Measurements from ENCODE around the gene FAM107A. TPM values are rescaled to one million over a fixed set of nuclear protein-coding genes. Genes with fewer than 3 reads are reported as not detected.
A peak's percentile ranks its signal among the peaks of the same experiment; 100 is the strongest.

FAM107A gene
- total and polyA plus RNA-seq, 2 experiments from 2014 or later: 1.0 to 1.1 TPM

- TF ChIP-seq ZNF462 (CRISPR knock-in tag; IDR thresholded peaks at IDR 0.05) (no peak), POLR2AphosphoS5 (IDR thresholded peaks at IDR 0.05; ENCODE audit: low read depth) (no peak)
Measured at GRCh38 chr3:58521336-58521670, 55.9 kb downstream of the FAM107A start (continued).

- Histone ChIP-seq H3K27ac (ENCODE audit: low read depth) (no peak overlapping the region), H3F3A (replicated peaks; ENCODE audit: low read depth) (no peaks in the 10 kb centered on the region), H3K4me1 (ENCODE audit: insufficient read depth) (peaks cover 26% of the 10 kb centered on the region), H3K27me3 (ENCODE audit: insufficient read depth) (no peaks in the 10 kb centered on the region), H4K20me1 (replicated peaks; ENCODE audit: insufficient read depth) (no peaks in the 10 kb centered on the region), H3K36me3 (ENCODE audit: insufficient read depth) (no peaks in the 10 kb centered on the region), H3K4me3 (no peak overlapping the region), H2AFZ (no peak overlapping the region), H3K9me2 (ENCODE audit: insufficient read depth) (no peaks in the 10 kb centered on the region), H3K79me2 (replicated peaks; ENCODE audit: insufficient read depth) (no peaks in the 10 kb centered on the region), H3K4me2 (no peak overlapping the region)
- H3K9me3 Mint-ChIP-seq: peaks cover 7% of the 10 kb centered on the region; the same call in 1 of the 3 replicates
- ATAC-seq (peak; percentile 23; the same call in 2 of the 3 replicates), DNase-seq (ENCODE audit: low spot score) (no peak)
- H3K27ac Mint-ChIP-seq: no peak overlapping the region
- no peak overlapping the region for H3K4me3 Mint-ChIP-seq
- H3K27me3 Mint-ChIP-seq (ENCODE audit: insufficient read depth, low read depth, poor library complexity): peaks cover 3% of the 10 kb centered on the region
- H3K36me3 Mint-ChIP-seq (ENCODE audit: low read depth): no peaks in the 10 kb centered on the region
- H3K4me1 Mint-ChIP-seq: peaks cover 30% of the 10 kb centered on the region
- no peak for TF ChIP-seq EZH2phosphoT487 (IDR thresholded peaks at IDR 0.05; ENCODE audit: unreplicated experiment)
- TF ChIP-seq REST (IDR thresholded peaks at IDR 0.05; ENCODE audit: unreplicated experiment): no peak
- TF ChIP-seq NANOG (IDR thresholded peaks at IDR 0.05; ENCODE audit: borderline replicate concordance): no peak
Measured at GRCh38 chr3:58520403-58521335, 56.5 kb downstream of the FAM107A start.
